GM19025 (cell line): Measurements from ENCODE around the gene GAGE12G.
"Not testable (repeated sequence)": the region's sequence is repeated elsewhere in the genome, so short reads cannot be mapped to it uniquely, and the experiment has no call there.

Source experiments
- ATAC-seq: cut with Tn5 transposase; IDR thresholded peaks from one replicate; pipeline ENCODE4 v1.9.1; 2021; ENCODE audit warnings: mild to moderate bottlenecking, low read depth, moderate library complexity; ENCODE audit not compliant: unreplicated experiment

GAGE12G gene

GRCh38 chrX:49570100-49570499, at the start of gene GAGE12G:
GAGE12G (plus strand) TSS chrX:49570400; CDS start chrX:49571555, 1,155 bp downstream.
- ATAC-seq, result not testable (repeated sequence)

GRCh38 chrX:49531877-49532276, 38.3 kb upstream of the GAGE12G start, which contains the start of gene GAGE12C:
GAGE12C (plus strand) TSS chrX:49532177; CDS start chrX:49533332, 1,155 bp downstream.
- ATAC-seq, result not testable (repeated sequence)

- ATAC-seq, result not testable (repeated sequence)
Measured at GRCh38 chrX:49541433-49541832, 28.8 kb upstream of the GAGE12G start, which contains the start of gene GAGE12D. GAGE12D (plus strand) TSS chrX:49541733; CDS start chrX:49542888, 1,155 bp downstream.

GRCh38 chrX:49550989-49551388, 19.2 kb upstream of the GAGE12G start, which contains the start of gene GAGE12E:
GAGE12E (plus strand) TSS chrX:49551289; CDS start chrX:49552444, 1,155 bp downstream.
- ATAC-seq, result not testable (repeated sequence)

GRCh38 chrX:49560542-49560941, 9.7 kb upstream of the GAGE12G start, which contains the start of gene GAGE12F:
GAGE12F (plus strand) TSS chrX:49560842; CDS start chrX:49561997, 1,155 bp downstream.
- not testable (repeated sequence) for ATAC-seq

GRCh38 chrX:49568728-49569127, 1.5 kb upstream of the GAGE12G start:
- ATAC-seq, result not testable (repeated sequence)

GRCh38 chrX:49569152-49569551, 1.0 kb upstream of the GAGE12G start:
- not testable (repeated sequence) for ATAC-seq

GRCh38 chrX:49579649-49580048, 9.4 kb downstream of the GAGE12G start, which contains the start of gene GAGE12H:
GAGE12H (plus strand) TSS chrX:49579949; CDS start chrX:49581104, 1,155 bp downstream.
- not testable (repeated sequence) for ATAC-seq

GRCh38 chrX:49589196-49589595, 19.0 kb downstream of the GAGE12G start, which contains the start of gene GAGE2A:
GAGE2A (plus strand) TSS chrX:49589496; CDS start chrX:49590651, 1,155 bp downstream.
- not testable (repeated sequence) for ATAC-seq

- ATAC-seq, result not testable (repeated sequence)
Measured at GRCh38 chrX:49589769-49590478, 19.7 kb downstream of the GAGE12G start.

- ATAC-seq, result not testable (repeated sequence)
Measured at GRCh38 chrX:49590488-49590887, 20.3 kb downstream of the GAGE12G start.

GRCh38 chrX:49598720-49599119, 28.5 kb downstream of the GAGE12G start, which contains the start of gene GAGE1:
GAGE1 (plus strand) TSS chrX:49599020; CDS start chrX:49600175, 1,155 bp downstream.
- ATAC-seq, result not testable (repeated sequence)

- no peak for ATAC-seq
Measured at GRCh38 chrX:49610718-49611310, 40.6 kb downstream of the GAGE12G start.

GRCh38 chrX:49618574-49618973, 48.4 kb downstream of the GAGE12G start:
- no peak for ATAC-seq
